MCF 10A (cell line): Measurements from ENCODE around the gene GRID1. TPM values are rescaled to one million over a fixed set of nuclear protein-coding genes. Genes with fewer than 3 reads are reported as not detected.
A peak's percentile ranks its signal among the peaks of the same experiment; 100 is the strongest.

Source experiments
- BruUV-seq: library from RNA; stranded (reverse); fragments of 400-500 nt; replicated peaks from 2 replicates; lab custom pipeline; 2021; lab: Mats Ljungman, UMichigan
- CTCF ChIA-PET: fragments of 300-600 bp; sonication (Branson Sonifier 250); formaldehyde crosslinking; extraction: SDS; loops from one replicate; lab custom pipeline; 2021; ENCODE audit warnings: antibody characterized with exemption, inconsistent platforms; lab: Yijun Ruan, JAX
- POLR2A ChIA-PET: fragments of 300-600, 350-650 bp; sonication (Branson Sonifier 250); formaldehyde crosslinking; extraction: SDS; loops from one replicate; lab custom pipeline; 2020; ENCODE audit warnings: antibody characterized with exemption, inconsistent platforms; lab: Yijun Ruan, JAX
- DNase-seq: peaks from one replicate; pipeline ENCODE4 v3.0.0-alpha.2; 2018; ENCODE audit not compliant: unreplicated experiment
- H3K27ac Mint-ChIP-seq: one replicate; pipeline ENCODE4 v1.8.0; 2022; ENCODE audit warnings: mild to moderate bottlenecking, low read depth, mixed read lengths; ENCODE audit not compliant: unreplicated experiment
- H3K27me3 Mint-ChIP-seq: one replicate; pipeline ENCODE4 v1.8.0; 2022; ENCODE audit warnings: mixed read lengths; ENCODE audit not compliant: insufficient read depth, unreplicated experiment
- H3K36me3 Mint-ChIP-seq: one replicate; pipeline ENCODE4 v1.8.0; 2022; ENCODE audit warnings: mild to moderate bottlenecking, moderate library complexity, mixed read lengths; ENCODE audit not compliant: insufficient read depth, unreplicated experiment
- H3K4me1 Mint-ChIP-seq: one replicate; pipeline ENCODE4 v1.8.0; 2022; ENCODE audit warnings: mixed read lengths; ENCODE audit not compliant: insufficient read depth, unreplicated experiment
- H3K4me3 Mint-ChIP-seq: one replicate; pipeline ENCODE4 v1.8.0; 2022; ENCODE audit warnings: mild to moderate bottlenecking, moderate library complexity, mixed read lengths; ENCODE audit not compliant: unreplicated experiment
- H3K9me3 Mint-ChIP-seq: one replicate; pipeline ENCODE4 v1.8.0; 2022; ENCODE audit warnings: mixed read lengths; ENCODE audit not compliant: unreplicated experiment
- intact Hi-C: fragments of 100-400 bp; cut with micrococcal nuclease; formaldehyde crosslinking; loops from 2 replicates; pipeline ENCODE4 v1.14.1; 2022
- total RNA-seq: library from RNA; stranded (reverse); gene quantifications from 2 replicates; pipeline ENCODE4 v1.2.3, GENCODE V29; 2022
- TF ChIP-seq, protein P1 (sequence below): fragments of 200-600 bp; IDR thresholded peaks from one replicate; pipeline ENCODE4 v1.8.0; 2022; ENCODE audit warnings: antibody characterized with exemption, mild to moderate bottlenecking; ENCODE audit not compliant: unreplicated experiment

GRID1 gene
- total RNA-seq, 1 experiment from 2014 or later: not detected

DNA sequence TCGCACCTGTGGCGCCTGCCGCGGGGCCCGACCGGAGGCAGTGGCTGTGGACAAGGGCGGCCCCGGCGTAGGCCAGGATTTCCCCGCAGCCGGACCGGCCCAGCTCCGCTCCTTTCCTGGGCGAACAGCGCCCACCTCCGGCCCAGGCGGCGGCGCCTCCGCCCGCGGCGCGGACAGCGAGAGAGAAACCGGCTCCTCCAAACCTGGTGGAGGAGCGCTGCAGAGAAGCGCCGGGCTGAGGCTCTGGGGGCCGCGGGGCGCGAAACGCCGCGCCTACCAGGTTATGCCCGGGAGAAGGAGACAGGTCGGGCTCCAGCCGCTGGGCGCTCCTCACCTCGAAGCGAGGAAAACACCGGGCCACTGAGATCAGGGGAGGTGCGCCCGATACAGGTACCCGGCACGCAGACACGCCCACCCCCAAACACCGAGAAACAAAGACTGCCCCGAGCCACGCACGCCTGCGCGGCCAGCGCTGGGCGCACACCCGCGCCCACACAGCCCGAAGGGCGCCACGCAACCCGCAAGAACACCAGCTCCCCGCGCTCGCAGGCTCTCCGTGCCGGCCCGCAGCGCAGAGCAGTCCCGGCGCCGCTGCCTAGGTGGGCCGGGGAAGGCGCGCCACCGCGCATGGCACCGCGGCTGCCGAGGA, 3.3 kb downstream of the GRID1 start:
- TF ChIP-seq, protein P1, sequence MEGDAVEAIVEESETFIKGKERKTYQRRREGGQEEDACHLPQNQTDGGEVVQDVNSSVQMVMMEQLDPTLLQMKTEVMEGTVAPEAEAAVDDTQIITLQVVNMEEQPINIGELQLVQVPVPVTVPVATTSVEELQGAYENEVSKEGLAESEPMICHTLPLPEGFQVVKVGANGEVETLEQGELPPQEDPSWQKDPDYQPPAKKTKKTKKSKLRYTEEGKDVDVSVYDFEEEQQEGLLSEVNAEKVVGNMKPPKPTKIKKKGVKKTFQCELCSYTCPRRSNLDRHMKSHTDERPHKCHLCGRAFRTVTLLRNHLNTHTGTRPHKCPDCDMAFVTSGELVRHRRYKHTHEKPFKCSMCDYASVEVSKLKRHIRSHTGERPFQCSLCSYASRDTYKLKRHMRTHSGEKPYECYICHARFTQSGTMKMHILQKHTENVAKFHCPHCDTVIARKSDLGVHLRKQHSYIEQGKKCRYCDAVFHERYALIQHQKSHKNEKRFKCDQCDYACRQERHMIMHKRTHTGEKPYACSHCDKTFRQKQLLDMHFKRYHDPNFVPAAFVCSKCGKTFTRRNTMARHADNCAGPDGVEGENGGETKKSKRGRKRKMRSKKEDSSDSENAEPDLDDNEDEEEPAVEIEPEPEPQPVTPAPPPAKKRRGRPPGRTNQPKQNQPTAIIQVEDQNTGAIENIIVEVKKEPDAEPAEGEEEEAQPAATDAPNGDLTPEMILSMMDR: peak; percentile 52
- Mint-ChIP-seq H3K9me3 (no peaks in the 10 kb centered on the region), H3K27ac (no peak overlapping the region), H3K4me1 (peaks cover 6% of the 10 kb centered on the region), H3K27me3 (peaks cover 32% of the 10 kb centered on the region), H3K4me3 (peak overlapping the region; percentile 38), H3K36me3 (no peaks in the 10 kb centered on the region)
- BruUV-seq: no TSS peak
- intact Hi-C loops: loop anchor here (1.0 kb wide), 1 partner anchor 815 kb away; no protein-coding TSS in a partner anchor
- no peak for DNase-seq
- ChIA-PET CTCF (interaction anchor here (0.7 kb wide), 1 partner anchor 167 kb away, joined by 3 read pairs; no protein-coding TSS in a partner anchor), POLR2A (no interaction called here)

DNA sequence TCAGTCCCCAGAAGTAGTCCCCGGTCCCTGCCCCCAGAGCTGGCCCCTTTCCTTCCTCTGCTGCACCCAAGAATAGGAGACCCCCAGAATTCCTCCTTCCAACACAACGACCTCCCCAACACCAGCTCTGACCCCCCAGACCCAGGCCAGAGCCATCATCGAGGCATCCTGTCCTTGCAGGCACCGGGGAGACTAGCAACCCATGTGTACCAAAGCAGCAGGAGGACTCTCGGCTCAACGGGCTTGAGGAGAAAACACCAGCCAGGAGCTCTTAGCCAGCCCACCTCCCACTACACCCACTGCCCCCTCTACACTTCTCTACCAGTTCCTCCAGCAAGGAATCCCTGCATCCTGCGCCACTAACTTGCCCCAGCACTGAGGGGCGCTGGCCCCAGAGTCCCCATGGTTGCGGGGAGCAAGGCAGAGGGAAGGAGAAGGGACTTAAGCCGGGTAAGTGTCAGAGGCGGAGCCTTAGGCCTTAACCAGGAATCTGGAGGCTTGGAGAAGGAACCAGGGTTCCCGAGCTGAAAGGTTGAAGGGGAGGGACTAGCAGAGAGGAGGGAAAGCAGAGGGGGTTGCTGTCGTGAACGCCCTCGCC, 3.9 kb downstream of the GRID1 start:
- Mint-ChIP-seq H3K27me3 (peaks cover 26% of the 10 kb centered on the region), H3K4me3 (no peak overlapping the region)
- CTCF ChIA-PET: interaction anchor here (0.8 to 1.5 kb wide), 4 partner anchors 12 to 1205 kb away, joined by 3 to 4 read pairs (median 4); no protein-coding TSS in a partner anchor

GRCh38 chr10:86362129-86362527, 4.5 kb downstream of the GRID1 start:
- POLR2A ChIA-PET: no interaction called here
- H3K9me3 Mint-ChIP-seq: no peaks in the 10 kb centered on the region
- no peak for DNase-seq
- H3K4me1 Mint-ChIP-seq: peaks cover 6% of the 10 kb centered on the region
- no peak overlapping the region for H3K27ac Mint-ChIP-seq
- CTCF ChIA-PET: interaction anchor here (0.8 to 2.4 kb wide), 6 partner anchors 8 to 1205 kb away, joined by 3 to 10 read pairs (median 4); no protein-coding TSS in a partner anchor
- TF ChIP-seq, protein P1: no peak
- no peaks in the 10 kb centered on the region for H3K36me3 Mint-ChIP-seq
- intact Hi-C loops: no loop called here
- no peak overlapping the region for H3K4me3 Mint-ChIP-seq
- H3K27me3 Mint-ChIP-seq: peaks cover 23% of the 10 kb centered on the region
- BruUV-seq: no TSS peak

More for the DNA sequence above, 3.9 kb downstream of the GRID1 start:
- TF ChIP-seq, protein P1: no peak
- intact Hi-C loops: loop anchor here (1.0 kb wide), 1 partner anchor 814 kb away; no protein-coding TSS in a partner anchor
- DNase-seq: no peak
- POLR2A ChIA-PET: no interaction called here
- Mint-ChIP-seq H3K4me1 (peaks cover 6% of the 10 kb centered on the region), H3K27ac (no peak overlapping the region), H3K9me3 (no peaks in the 10 kb centered on the region), H3K36me3 (no peaks in the 10 kb centered on the region)
- BruUV-seq: no TSS peak
